Transverse colon (tissue), 4 donors: ENCODE measurements around the gene RTTN. TPM values are rescaled to one million over a fixed set of nuclear protein-coding genes. Genes with fewer than 3 reads are reported as not detected.

Experiments
- DNase-seq: peaks from one replicate; pipeline ENCODE4 v3.0.0-alpha.2; 2019
- H3K27ac ChIP-seq, 4 donors: fragments of 200-600 bp; sonication (generic); 2 replicates each; pipeline ENCODE4 v1.5.1; 2016 to 2018; ENCODE audit warnings: inconsistent platforms in 4 of 4
- H3K27me3 ChIP-seq: fragments of 200-600 bp; sonication (generic); 2 replicates; pipeline ENCODE4 v1.5.1; 2017; ENCODE audit warnings: inconsistent platforms
- H3K36me3 ChIP-seq, 4 donors: fragments of 200-600 bp; sonication (generic); 2 replicates each; pipeline ENCODE4 v1.5.1; 2017 to 2019; ENCODE audit warnings: inconsistent platforms in 4 of 4
- H3K4me1 ChIP-seq, 4 donors: fragments of 200-600 bp; sonication (generic); 2 replicates each; pipeline ENCODE4 v1.5.1; 2017 to 2020; ENCODE audit warnings: inconsistent platforms in 4 of 4
- H3K4me3 ChIP-seq, 4 donors: fragments of 200-600 bp; sonication (generic); 1 replicate in 1 of 4; 2 replicates in 3 of 4; pipeline versions ENCODE4 v1.5.1 to v1.6.1; 2017 to 2019; ENCODE audit warnings: inconsistent platforms in 4 of 4
- H3K9me3 ChIP-seq, 2 donors: fragments of 200-600 bp; sonication (generic); 2 replicates each; pipeline ENCODE4 v1.5.1; 2017 to 2019; ENCODE audit warnings: inconsistent platforms in 2 of 2
- EP300 ChIP-seq: sonication (generic); formaldehyde crosslinking; IDR thresholded peaks from one replicate; pipeline ENCODE4 v1.6.1; 2017; ENCODE audit warnings: antibody characterized with exemption, low read depth
- POLR2A ChIP-seq: fragments of 450-650 bp; IDR thresholded peaks from one replicate; pipeline ENCODE4 v1.6.1; 2016; ENCODE audit warnings: antibody characterized with exemption, mild to moderate bottlenecking, moderate library complexity
- POLR2AphosphoS5 ChIP-seq, 3 donors: sonication (generic); formaldehyde crosslinking; IDR thresholded peaks; one replicate each; pipeline ENCODE4 v1.6.1; 2016; ENCODE audit warnings: antibody characterized with exemption in 3 of 3
- WGBS, 2 donors: methylation state at CpG; one replicate each; pipeline ENCODE4 v1.1.5; 2018; ENCODE audit warnings: low coverage in 1 of 2; 5-methylcytosine and 5-hydroxymethylcytosine counted together
- in situ Hi-C, 4 donors: fragments of 200-750 bp; cut with MboI; loops; one replicate each; pipeline versions ENCODE4 v1.15.0 to v1.15.1; 2017; ENCODE audit warnings: low sequenced_read_pairs in 3 of 4, low pct_ligation_motif_present in 1 of 4, low pct_unique_long_range_greater_than_20kb in 1 of 4
- intact Hi-C: fragments of 100-400 bp; cut with DNase I; formaldehyde crosslinking; loops from one replicate; pipeline ENCODE4 v1.15.1; 2023; ENCODE audit warnings: low total_unique reads
- total RNA-seq, 4 donors: library from RNA; depleted of rRNA; stranded (reverse); fragments of >200 nt; gene quantifications; one replicate each; pipeline ENCODE4 v1.1.0, GENCODE V29; 2016
- TF ChIP-seq, protein P1 (sequence below), 5 experiments: fragments of 200-600 bp in 3 of 5; fragments of 450-650 bp in 2 of 5; sonication (generic) in 3 of 5; IDR thresholded peaks; 1 replicate in 2 of 5; 2 replicates in 3 of 5; pipeline ENCODE4 v1.5.1; 2016 to 2017; ENCODE audit warnings: antibody characterized with exemption in 5 of 5, inconsistent platforms in 3 of 5, mild to moderate bottlenecking in 2 of 5, moderate library complexity in 1 of 5

RTTN gene
- total RNA-seq, 4 donors from 2014 or later: 9.7 to 18.7 (median 13.1) TPM

DNA sequence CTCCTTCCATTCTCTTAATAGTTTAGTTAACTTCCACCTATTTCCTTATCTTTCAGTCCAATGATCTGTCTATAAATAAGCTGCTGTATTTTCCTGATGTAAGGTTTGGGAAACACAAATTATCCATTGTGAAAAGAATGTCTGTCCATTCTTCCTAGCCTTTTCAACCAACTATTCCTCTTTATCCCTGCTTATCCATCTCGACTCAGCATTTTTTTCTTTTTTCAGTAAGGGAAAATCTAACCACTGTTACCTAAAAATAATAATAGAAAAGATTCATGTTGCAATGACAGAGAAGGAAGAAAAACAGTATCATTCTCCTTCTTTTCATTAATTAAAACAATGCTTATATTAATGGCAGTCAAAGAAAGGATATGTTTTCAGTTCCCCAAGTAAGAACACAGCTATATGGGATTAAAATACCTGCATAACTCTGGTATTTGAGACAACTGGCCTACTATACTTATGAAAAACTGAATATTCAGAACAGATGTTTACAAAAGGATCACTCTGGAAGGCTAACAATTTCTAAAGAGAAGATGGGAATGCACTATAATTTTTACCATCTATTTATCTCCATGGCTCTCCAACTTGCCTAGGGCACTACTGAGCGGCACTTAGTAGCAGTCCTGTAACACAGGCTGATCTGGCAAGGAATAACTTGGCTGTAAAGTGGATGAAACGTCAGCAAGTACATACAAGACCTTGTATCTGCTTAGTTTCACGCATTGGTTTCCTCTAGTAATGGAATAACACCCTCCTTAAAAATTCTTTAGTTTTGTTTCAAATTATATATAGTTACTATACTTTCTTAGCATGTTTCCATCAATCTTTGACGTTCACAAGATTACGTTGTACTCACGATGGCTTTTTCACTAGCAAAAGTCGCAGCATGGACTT is 57.2 kb downstream of the RTTN start:
- intact Hi-C loops (no loop called here), in situ Hi-C loops (no loop called here)
- Histone ChIP-seq H3K36me3 (peaks cover 0 to 5% (median 0%) of the 10 kb centered on the region in 4 donors), H3K9me3 (no peaks in the 10 kb centered on the region), H3K4me3 (no peak overlapping the region), H3K27ac (no peak overlapping the region), H3K4me1 (no peaks in the 10 kb centered on the region), H3K27me3 (no peaks in the 10 kb centered on the region)
- TF ChIP-seq, protein P1, sequence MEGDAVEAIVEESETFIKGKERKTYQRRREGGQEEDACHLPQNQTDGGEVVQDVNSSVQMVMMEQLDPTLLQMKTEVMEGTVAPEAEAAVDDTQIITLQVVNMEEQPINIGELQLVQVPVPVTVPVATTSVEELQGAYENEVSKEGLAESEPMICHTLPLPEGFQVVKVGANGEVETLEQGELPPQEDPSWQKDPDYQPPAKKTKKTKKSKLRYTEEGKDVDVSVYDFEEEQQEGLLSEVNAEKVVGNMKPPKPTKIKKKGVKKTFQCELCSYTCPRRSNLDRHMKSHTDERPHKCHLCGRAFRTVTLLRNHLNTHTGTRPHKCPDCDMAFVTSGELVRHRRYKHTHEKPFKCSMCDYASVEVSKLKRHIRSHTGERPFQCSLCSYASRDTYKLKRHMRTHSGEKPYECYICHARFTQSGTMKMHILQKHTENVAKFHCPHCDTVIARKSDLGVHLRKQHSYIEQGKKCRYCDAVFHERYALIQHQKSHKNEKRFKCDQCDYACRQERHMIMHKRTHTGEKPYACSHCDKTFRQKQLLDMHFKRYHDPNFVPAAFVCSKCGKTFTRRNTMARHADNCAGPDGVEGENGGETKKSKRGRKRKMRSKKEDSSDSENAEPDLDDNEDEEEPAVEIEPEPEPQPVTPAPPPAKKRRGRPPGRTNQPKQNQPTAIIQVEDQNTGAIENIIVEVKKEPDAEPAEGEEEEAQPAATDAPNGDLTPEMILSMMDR (IDR thresholded peaks at IDR 0.05): no peak
- TF ChIP-seq POLR2A: no peak
- TF ChIP-seq POLR2AphosphoS5 (IDR thresholded peaks at IDR 0.05): no peak
- no peak for TF ChIP-seq EP300
- DNase-seq: no peak
- WGBS, 2 donors: 74 to 88% methylated on average over 8 of the region's 8 CpGs

DNA sequence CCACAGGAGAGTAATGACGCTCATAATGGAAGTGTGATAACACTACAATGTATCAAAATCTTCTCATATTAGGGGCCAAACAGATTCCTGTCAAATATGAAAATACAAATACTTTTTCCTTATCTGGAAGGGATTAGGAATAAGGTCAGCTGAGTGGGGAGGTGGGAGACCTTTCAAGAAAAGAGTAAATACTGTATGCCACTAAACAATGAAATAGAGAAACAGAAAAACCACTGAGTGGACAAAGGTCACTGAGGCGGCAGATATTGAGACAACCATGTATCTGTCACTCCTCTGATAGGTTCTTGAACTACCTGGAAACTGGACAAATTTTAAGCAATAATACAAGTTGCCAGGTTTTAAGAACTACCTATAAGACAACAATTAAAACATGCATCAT is 59.3 kb downstream of the RTTN start:
- H3K27ac ChIP-seq: no peak overlapping the region
- no peaks in the 10 kb centered on the region for H3K27me3 ChIP-seq
- peaks cover 0 to 5% (median 0%) of the 10 kb centered on the region in 4 donors for H3K36me3 ChIP-seq
- H3K4me1 ChIP-seq: no peaks in the 10 kb centered on the region
- WGBS, 2 donors: 88 to 90% methylated on average over 2 of the region's 2 CpGs
- intact Hi-C loops (no loop called here), in situ Hi-C loops (no loop called here)
- no peak overlapping the region for H3K4me3 ChIP-seq
- no peak for DNase-seq
- TF ChIP-seq, protein P1 (IDR thresholded peaks at IDR 0.05): no peak
- TF ChIP-seq POLR2AphosphoS5 (IDR thresholded peaks at IDR 0.05) (no peak), POLR2A (no peak), EP300 (no peak)
- H3K9me3 ChIP-seq: no peaks in the 10 kb centered on the region

DNA sequence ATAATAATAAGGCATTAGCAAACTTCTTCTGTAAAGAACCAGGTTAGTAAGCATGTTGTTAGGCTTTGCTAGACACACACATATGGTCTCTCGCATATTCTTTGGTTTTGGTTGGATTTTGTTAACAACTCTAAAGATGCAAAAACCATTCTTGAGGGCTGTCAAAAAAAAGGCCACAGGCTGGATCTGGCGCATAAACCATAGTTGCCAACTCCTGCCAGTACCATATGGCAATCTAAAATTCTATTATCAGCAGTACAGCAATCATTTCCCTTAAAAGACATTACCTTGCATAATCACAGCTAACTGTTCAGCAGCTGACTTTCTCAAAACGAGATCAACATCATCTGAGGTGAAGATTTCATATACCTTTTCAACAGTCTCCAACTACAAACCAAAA is 63.5 kb downstream of the RTTN start:
- no peak for DNase-seq
- H3K9me3 ChIP-seq: no peaks in the 10 kb centered on the region
- WGBS, 2 donors: 97 to 98% methylated on average over 3 of the region's 3 CpGs
- no peaks in the 10 kb centered on the region for H3K4me1 ChIP-seq
- H3K36me3 ChIP-seq: no peaks in the 10 kb centered on the region
- H3K27me3 ChIP-seq: no peaks in the 10 kb centered on the region
- H3K27ac ChIP-seq: no peak overlapping the region
- intact Hi-C loops (no loop called here), in situ Hi-C loops (no loop called here)
- no peak overlapping the region for H3K4me3 ChIP-seq
- no peak for TF ChIP-seq POLR2AphosphoS5 (IDR thresholded peaks at IDR 0.05)
- no peak for TF ChIP-seq POLR2A
- TF ChIP-seq EP300: no peak
- TF ChIP-seq, protein P1 (IDR thresholded peaks at IDR 0.05): no peak

DNA sequence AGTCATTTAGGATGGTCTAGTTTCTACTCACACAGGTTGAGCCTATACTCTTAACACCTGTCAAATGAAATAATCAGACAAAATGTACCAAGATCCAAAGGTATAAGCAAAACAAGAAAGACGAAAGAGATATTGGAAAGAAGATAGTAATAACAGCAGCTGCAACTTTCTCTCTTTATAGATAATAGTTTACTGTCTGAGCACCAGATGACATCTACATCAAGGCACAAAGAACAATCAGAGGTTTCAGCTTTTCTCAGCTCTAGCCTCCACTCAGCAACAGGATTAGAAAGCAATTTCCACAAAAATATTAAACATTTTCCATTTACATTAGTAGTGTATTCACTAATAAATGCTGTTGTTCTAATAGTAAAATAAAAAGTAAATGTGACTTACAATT is 66.3 kb downstream of the RTTN start:
- no peak overlapping the region for H3K4me3 ChIP-seq
- H3K27ac ChIP-seq: no peak overlapping the region
- in situ Hi-C loops: no loop called here
- no peaks in the 10 kb centered on the region for H3K4me1 ChIP-seq
- 92 to 97% methylated on average over 1 of the region's 1 CpG for WGBS, 2 donors
- no peaks in the 10 kb centered on the region for H3K27me3 ChIP-seq
- peaks cover 0 to 5% (median 0%) of the 10 kb centered on the region in 4 donors for H3K36me3 ChIP-seq
- no peak for DNase-seq
- TF ChIP-seq, protein P1 (IDR thresholded peaks at IDR 0.05): no peak
- TF ChIP-seq POLR2A (no peak), EP300 (no peak), POLR2AphosphoS5 (IDR thresholded peaks at IDR 0.05) (no peak)
- H3K9me3 ChIP-seq: no peaks in the 10 kb centered on the region
- intact Hi-C loops: no loop called here
